ENCODE data around the gene ABCD1.
"Not testable (repeated sequence)": the region's sequence is repeated elsewhere in the genome, so short reads cannot be mapped to it uniquely, and the experiment has no call there.

Gene ABCD1

DNA sequence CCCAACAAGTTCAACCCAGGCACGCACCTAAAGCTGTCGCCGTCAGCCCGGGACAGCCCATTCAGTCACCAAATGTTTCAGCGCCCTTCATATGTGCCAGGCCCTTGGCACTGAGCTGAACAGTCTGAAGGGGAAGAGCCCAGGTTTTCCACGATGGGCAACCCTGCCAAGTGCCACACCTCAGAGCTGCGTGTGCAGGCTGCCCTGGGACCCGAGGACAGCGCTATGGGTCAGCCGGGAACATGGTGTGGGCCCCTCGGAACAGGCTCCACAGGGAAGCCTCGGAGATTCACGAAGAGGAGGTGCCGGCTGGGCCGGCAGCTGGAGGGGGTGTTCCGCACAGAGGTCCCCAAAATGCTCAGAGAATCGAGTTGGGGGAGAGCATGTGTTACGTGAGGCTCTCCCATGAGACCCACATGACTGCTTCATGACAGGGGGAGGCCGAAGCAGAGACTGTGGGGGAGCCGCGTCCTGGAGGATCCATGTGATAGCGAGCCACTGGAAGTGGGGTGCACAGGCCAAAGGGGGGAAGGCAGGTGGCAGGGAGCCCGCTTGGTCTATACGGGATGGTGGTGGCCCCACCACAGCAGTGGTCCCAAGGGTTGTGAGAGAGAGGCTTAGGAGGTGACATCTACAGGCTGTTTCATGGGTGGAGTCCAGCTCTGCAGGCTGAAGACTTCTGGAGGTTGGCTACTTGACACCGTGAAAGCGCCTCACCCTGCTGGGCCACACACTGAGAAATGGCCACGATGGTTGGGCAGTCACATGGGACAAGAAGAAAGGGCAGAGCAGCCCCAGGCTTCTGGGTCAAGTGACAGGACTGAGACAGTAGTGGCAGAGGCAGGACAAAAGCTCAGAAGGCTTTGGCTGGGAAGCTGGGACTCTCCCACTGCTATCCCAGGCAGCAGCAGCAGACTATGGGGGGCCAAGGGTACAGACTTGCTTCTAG is 14.7 kb upstream of the ABCD1 start:
- no peak for DNase-seq (ENCODE audit: low spot score)

GRCh38 chrX:153714256-153714655 is 10.4 kb upstream of the ABCD1 start:
- no peak for DNase-seq (ENCODE audit: low spot score)

DNA sequence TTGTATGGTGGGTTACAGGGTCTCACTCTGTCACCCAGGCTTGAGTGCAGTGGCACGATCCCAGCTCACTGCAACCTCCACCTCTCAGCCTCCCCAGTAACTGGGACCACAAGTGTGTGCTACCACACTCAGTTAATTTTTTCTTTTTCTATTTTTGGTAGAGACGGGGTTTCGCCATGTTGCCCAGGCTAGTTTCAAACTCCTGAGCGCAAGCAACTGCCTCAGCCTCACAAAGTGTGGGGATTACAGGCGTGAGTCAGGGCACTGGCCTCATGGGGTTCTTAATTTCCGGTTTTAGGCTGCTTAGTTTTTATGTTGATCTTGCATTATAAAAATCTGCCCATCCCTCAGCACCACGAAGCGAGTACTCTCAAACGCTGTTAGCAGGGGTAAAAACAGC is 7.2 kb upstream of the ABCD1 start:
- DNase-seq (ENCODE audit: low spot score), result no peak

DNA sequence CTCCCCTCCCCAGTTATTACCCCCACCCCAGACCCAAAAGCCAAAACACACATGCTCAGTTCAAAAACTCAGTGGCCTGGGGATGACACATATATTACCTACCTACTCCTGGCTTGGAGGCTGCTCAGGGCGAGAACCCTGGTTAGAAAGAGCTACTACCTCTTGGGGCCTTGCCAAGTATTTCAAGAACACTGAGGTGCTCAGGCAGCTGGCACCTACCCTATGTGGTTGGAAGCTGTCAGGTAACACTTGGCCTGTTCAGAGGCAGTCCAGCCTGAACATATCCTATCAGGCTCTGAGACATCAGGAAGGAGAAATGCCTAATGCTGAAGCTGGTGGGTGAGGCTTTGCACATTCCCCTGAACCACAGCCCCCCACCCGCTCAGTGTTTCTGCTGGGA is 5.4 kb upstream of the ABCD1 start:
- DNase-seq (ENCODE audit: low spot score), result no peak

- DNase-seq (ENCODE audit: low spot score), result no peak
Observed at GRCh38 chrX:153719701-153720100, 5.0 kb upstream of the ABCD1 start.

DNA sequence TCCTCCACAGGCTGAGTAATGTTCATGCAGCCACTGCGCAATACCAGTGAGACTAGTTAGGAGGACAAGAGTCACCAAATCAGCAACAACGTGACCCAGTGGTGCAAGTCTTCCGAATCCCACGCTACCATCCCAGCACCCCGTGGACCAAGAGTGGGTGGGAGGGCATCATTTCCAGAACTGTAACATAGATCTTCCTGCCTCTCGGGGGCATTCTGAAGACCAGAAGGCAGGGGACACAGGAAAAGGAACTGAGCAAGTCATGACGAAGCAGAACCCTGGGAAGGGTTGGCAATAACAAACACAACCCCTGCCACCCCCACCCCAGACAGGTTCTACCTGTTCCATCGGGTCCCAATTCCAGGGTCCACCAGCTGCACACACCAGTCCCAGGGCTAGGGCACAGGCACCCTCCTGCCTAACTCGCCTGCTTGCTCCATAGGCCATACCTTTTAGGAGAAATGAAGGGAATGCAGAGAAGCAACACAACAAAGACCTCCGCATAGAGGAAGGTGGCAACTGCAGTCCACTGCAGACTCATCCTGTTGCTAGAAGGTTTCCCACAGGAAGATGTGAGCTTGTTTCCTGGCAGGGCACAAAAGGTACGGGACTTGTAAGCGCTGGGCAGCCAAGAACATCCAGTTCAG is 1.8 kb upstream of the ABCD1 start:
- DNase-seq (ENCODE audit: low spot score), result no peak

GRCh38 chrX:153723351-153724251 is 1.1 kb upstream of the ABCD1 start:
- peak; percentile 66 for DNase-seq (ENCODE audit: low spot score)

- peak; percentile 44 for DNase-seq (ENCODE audit: low spot score)
Observed at GRCh38 chrX:153725039-153725831, 579 bp downstream of the ABCD1 start.

DNA sequence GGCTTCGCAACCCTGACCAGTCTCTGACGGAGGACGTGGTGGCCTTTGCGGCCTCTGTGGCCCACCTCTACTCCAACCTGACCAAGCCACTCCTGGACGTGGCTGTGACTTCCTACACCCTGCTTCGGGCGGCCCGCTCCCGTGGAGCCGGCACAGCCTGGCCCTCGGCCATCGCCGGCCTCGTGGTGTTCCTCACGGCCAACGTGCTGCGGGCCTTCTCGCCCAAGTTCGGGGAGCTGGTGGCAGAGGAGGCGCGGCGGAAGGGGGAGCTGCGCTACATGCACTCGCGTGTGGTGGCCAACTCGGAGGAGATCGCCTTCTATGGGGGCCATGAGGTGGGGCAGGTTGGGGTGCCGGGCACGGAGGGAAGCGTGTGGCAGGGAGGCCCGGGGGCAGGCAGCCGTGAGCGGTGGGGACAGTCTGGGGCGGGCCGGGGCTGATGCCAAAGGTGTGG is 1.2 kb downstream of the ABCD1 start:
- no peak for DNase-seq (ENCODE audit: low spot score)

GRCh38 chrX:153726286-153727122 is 1.8 kb downstream of the ABCD1 start:
- DNase-seq (ENCODE audit: low spot score), result no peak

DNA sequence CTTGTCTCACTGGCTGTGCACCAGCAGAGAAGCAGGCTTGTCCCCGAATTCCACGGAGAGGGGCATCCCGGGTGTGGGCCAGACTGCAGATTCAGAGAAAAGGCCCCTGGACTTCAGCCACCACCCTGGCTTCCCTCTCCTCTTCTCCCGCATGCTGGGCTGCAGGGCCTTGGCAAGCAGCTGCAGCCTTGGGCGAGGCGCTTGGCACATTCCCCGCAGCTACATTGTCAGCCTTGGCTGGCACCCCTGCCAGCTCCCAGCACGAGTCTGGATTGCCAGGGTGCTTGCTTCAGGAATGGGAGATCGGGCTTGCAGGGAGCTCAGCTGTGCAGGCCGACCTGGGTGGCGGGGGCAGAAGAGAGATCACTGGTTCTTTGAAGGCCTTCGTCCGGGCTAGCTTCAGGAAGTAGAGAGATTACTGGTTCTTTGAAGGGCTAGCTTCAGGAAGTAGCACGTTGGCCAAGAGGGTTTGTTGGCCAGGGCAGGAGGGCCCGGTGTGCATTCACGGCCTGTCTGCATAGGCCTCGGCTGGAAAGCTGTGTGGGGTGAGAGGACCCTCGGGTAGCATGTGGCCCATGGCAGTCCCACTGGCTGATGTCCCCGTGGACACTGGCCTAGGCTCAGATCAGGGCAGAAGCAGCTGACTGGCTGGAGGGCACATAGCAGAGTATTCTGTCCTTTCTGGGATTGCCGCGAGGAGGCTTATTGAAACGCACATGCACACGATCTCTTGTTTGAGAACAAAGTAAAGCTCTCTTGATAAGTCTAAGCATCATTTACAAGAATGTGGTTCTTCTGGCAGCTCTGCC is 2.7 kb downstream of the ABCD1 start:
- no peak for DNase-seq (ENCODE audit: low spot score)

- DNase-seq (ENCODE audit: low spot score), result no peak
Observed at GRCh38 chrX:153728095-153728494, 3.4 kb downstream of the ABCD1 start.

DNA sequence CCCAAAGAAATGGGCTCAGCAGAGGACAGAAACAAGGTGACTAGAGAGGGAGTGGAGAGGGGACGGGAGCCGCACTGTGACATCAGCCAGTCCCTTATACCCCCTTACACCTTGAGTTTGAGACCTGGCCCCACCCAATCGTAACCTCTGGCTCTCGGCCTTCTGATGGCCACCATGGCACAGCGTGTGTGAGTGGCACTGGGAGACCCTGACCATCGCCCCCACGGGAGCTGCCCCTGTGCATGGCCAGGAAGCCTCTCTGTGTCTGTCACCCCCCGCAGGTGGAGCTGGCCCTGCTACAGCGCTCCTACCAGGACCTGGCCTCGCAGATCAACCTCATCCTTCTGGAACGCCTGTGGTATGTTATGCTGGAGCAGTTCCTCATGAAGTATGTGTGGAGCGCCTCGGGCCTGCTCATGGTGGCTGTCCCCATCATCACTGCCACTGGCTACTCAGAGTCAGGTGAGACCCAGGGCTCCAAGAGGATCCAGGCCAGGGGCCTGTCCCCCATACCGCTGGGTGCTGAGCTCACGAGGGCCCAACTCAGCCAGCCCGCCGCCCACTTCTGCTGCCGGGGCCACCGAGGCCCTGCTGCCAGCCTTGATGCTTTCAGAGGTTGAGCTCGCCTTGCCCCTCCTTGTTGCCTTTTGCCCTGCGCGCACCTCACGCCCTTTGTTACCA is 4.4 kb downstream of the ABCD1 start:
- no peak for DNase-seq (ENCODE audit: low spot score)

DNA sequence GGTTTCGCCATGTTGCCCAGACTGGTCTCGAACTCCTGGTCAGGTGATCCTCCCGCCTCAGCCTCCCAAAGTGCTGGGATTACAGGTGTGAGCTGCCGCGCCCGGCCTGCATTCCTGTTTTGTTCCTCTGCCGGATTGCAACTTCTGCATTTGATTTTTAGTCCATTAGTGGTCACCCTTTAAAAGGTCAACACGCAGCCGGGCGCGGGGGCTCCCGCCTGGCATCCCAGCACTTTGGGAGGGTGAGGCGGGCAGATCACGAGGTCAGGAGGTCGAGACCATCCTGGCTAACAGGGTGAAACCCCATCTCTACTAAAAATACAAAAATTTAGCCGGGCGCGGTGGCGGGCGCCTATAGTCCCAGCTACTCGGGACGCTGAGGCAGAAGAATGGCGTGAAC is 5.5 kb downstream of the ABCD1 start:
- DNase-seq (ENCODE audit: low spot score), result not testable (repeated sequence)

DNA sequence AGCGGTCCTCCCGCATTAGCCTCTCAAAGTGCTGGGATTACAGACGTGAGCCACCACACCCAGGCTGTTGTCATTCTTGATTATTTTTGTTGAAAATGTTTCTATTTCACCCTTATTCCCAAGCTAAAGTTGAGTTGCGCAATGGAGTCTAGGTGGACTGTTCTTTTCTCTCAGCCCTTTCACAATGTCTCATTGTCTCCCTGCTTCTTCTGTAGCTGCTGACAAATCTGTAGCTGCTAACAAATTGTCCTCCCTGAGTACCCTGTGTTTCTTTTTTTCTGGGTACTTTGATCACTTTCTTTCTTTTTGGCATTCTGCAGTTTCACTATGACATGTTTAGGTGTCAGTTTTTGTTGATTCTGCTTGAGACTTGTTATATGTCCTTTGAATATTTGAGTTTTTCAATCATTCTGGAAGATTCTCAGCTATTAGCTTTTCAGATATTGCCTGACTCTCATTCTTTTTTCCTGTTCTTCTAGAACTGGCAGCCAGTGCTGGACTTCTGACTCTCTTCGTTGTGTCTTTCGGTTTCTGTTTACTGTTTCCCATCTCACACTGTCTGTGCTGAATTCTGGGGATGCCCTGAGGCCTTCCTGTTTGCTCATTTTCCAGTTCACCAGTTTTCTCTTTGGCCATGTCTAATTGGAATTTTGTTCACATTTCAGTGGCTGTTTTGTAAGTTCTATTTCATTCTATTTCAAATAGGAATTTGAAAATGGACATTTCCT is 6.6 kb downstream of the ABCD1 start:
- DNase-seq (ENCODE audit: low spot score), result no peak

- no peak for DNase-seq (ENCODE audit: low spot score)
Observed at GRCh38 chrX:153731845-153732215, 7.2 kb downstream of the ABCD1 start.

DNA sequence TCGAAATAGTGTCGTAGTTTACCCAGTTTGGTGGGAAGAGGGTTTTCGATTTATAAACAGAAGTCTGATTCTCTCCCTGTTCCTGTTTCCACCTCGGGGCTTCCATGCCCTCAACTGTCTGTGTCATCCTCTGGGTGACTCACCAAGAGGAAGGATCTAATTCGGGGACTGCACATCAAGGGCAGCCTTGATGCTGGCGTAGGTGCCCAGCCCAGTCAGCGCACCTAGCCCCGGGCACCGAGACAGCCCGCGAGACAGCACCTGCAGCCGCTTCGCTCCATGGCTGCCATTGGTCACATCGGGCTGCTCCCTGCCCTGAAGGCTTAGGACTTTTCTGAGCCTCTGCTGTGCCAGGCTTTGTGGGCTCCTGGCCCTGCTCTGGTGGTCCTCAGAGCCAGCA is 7.7 kb downstream of the ABCD1 start:
- DNase-seq (ENCODE audit: low spot score), result no peak

DNA sequence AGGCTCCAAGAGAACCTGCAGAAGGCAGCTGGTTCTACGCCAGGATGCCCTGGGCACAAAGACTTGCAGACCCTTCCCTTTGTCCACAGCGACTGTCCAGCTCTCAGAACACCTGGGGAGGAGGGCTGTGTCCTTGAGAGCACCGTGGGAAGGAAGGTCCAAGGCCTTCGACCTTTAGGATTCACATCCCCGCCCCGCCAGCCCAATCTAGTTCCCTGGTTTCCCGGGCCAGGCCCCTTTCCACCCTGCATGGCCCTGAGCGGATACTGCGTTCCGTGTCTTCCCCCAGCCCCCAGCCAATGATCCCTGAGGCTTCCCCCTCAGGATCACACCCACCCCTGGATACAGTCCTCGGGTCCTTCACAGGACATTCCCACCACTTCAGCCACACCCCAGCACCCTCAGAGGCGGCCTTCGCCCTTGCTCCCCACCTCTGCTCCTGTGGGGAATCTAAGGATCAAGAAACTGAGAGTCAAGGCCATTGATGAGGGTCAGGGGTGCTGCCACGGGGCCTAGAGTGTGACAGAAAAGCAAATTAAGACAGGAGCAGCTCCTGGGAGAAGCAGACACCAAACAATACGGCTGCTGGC is 9.1 kb downstream of the ABCD1 start:
- DNase-seq (ENCODE audit: low spot score), result no peak

All from D341Med (cell line).